Cardiac muscle cell (in vitro differentiated cells and primary cell): ENCODE results near the gene TMEM59L. TPM values are rescaled to one million over a fixed set of nuclear protein-coding genes. Genes with fewer than 3 reads are reported as not detected.
A peak's percentile ranks its signal among the peaks of the same experiment; 100 is the strongest.

ENCODE experiments used
- DNase-seq, 2 donors: peaks; one replicate each; pipeline versions ENCODE4 v3.0.0 to v3.0.0-alpha.2; 2010 to 2017; ENCODE audit warnings: low read depth in 1 of 2, low spot score in 1 of 2
- H3K27ac ChIP-seq: fragments of 200-600 bp; sonication (generic); 2 replicates; pipeline ENCODE4 v1.5.1; 2016
- H3K27me3 ChIP-seq: fragments of 200-600 bp; sonication (generic); 2 replicates; pipeline ENCODE4 v1.6.0; 2016; ENCODE audit warnings: control low read depth
- H3K36me3 ChIP-seq: fragments of 200-600 bp; sonication (generic); 2 replicates; pipeline ENCODE4 v1.5.1; 2016; ENCODE audit warnings: control low read depth
- H3K4me1 ChIP-seq: fragments of 200-600 bp; sonication (generic); 2 replicates; pipeline ENCODE4 v1.8.1; 2017; ENCODE audit warnings: low read depth, mild to moderate bottlenecking, mixed run types
- H3K4me3 ChIP-seq: fragments of 200-600 bp; sonication (generic); 2 replicates; pipeline ENCODE4 v1.5.1; 2016; ENCODE audit warnings: mild to moderate bottlenecking
- H3K9me3 ChIP-seq: fragments of 200-600 bp; sonication (generic); 2 replicates; pipeline ENCODE4 v1.5.1; 2017; ENCODE audit warnings: low read depth, mild to moderate bottlenecking, control low read depth
- CTCF ChIP-seq: IDR thresholded peaks from 2 replicates; pipeline ENCODE4 v1.5.1; 2012; ENCODE audit warnings: low read depth, mild to moderate bottlenecking, low read length
- polyA plus RNA-seq: library from polyadenylated mRNA; unstranded; fragments of >200 nt; fragmentation: Nextera tagmentation; extraction: Ambion mirVana; gene quantifications from 2 replicates; pipeline ENCODE4 v1.2.1, GENCODE V29; 2016
- total RNA-seq: library from RNA; depleted of rRNA; stranded (reverse); fragments of >200 nt; gene quantifications from 2 replicates; pipeline ENCODE4 v1.2.3, GENCODE V29; 2016

TMEM59L gene
- total and polyA plus RNA-seq, 2 experiments from 2014 or later = 1.6 to 2.0 TPM

- Histone ChIP-seq H3K4me1 (no peaks in the 10 kb centered on the region), H3K27me3 (peaks cover 13% of the 10 kb centered on the region), H3K36me3 (no peaks in the 10 kb centered on the region), H3K4me3 (no peak overlapping the region), H3K9me3 (no peaks in the 10 kb centered on the region), H3K27ac (no peak overlapping the region)
- DNase-seq = no peak
- no peak for TF ChIP-seq CTCF
Observed at GRCh38 chr19:18620311-18620710, 7.6 kb downstream of the TMEM59L start.

DNA sequence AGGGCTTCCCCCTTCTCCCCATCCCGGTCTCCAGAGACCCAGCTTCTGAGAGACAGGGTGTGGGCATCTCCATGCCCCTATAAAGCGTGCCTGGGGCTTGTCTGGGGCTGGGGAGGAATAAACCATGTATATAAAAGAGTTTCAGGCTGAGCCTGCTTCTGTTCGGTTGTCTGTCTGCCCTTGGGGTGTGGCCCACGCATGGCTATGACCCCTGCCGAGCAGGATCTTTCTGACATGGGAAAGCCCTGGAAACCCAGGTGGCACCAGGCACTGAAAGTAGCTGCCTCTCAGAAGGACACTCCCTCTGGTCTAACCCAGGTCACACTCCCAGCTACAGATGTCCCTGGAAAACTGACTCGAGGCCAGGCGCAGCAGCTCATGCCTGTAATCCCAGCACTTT, 8.2 kb downstream of the TMEM59L start:
- no peak for DNase-seq
- no peak overlapping the region for H3K27ac ChIP-seq
- H3K4me1 ChIP-seq = no peaks in the 10 kb centered on the region
- H3K27me3 ChIP-seq = peaks cover 7% of the 10 kb centered on the region
- no peaks in the 10 kb centered on the region for H3K9me3 ChIP-seq
- no peaks in the 10 kb centered on the region for H3K36me3 ChIP-seq
- H3K4me3 ChIP-seq = no peak overlapping the region
- no peak for TF ChIP-seq CTCF

GRCh38 chr19:18626906-18627305, 14.2 kb downstream of the TMEM59L start:
- no peak overlapping the region for H3K4me3 ChIP-seq
- no peak for TF ChIP-seq CTCF
- no peaks in the 10 kb centered on the region for H3K36me3 ChIP-seq
- peak in 1 of 2 donors; percentile 32 for DNase-seq
- no peaks in the 10 kb centered on the region for H3K27me3 ChIP-seq
- H3K27ac ChIP-seq = no peak overlapping the region
- no peaks in the 10 kb centered on the region for H3K9me3 ChIP-seq
- H3K4me1 ChIP-seq = no peaks in the 10 kb centered on the region

- DNase-seq = peak in 1 of 2 donors; percentile 68
- Histone ChIP-seq H3K27me3 (peaks cover 2% of the 10 kb centered on the region), H3K9me3 (no peaks in the 10 kb centered on the region), H3K4me3 (no peak overlapping the region), H3K27ac (no peak overlapping the region), H3K4me1 (no peaks in the 10 kb centered on the region), H3K36me3 (no peaks in the 10 kb centered on the region)
- TF ChIP-seq CTCF = no peak
Observed at GRCh38 chr19:18629166-18630088, 16.8 kb downstream of the TMEM59L start.

- peaks cover 5% of the 10 kb centered on the region for H3K27me3 ChIP-seq
- no peak overlapping the region for H3K27ac ChIP-seq
- H3K4me1 ChIP-seq = no peaks in the 10 kb centered on the region
- DNase-seq = no peak
- H3K9me3 ChIP-seq = no peaks in the 10 kb centered on the region
- no peak overlapping the region for H3K4me3 ChIP-seq
- no peaks in the 10 kb centered on the region for H3K36me3 ChIP-seq
- no peak for TF ChIP-seq CTCF
Observed at GRCh38 chr19:18633321-18633720, 20.7 kb downstream of the TMEM59L start.
